ENCODE data around the gene TMEM164.

TMEM164 gene

GRCh38 chrX:110004215-110004614 lies 1.3 kb downstream of the TMEM164 start:
- peak in 1 of 2 experiments; percentile 5 for DNase-seq

GRCh38 chrX:110004731-110005369 lies 1.9 kb downstream of the TMEM164 start:
- DNase-seq = no peak

GRCh38 chrX:110006161-110006560 lies 3.2 kb downstream of the TMEM164 start:
- DNase-seq = no peak

- DNase-seq = no peak
These were observed 4.0 kb downstream of the TMEM164 start for GRCh38 chrX:110006821-110007375.

- no peak for DNase-seq
These were observed 5.2 kb downstream of the TMEM164 start for GRCh38 chrX:110008011-110008635.

GRCh38 chrX:110012818-110013485 lies 10.0 kb downstream of the TMEM164 start:
- DNase-seq = peak; percentile 32 to 43

- DNase-seq = no peak
These were observed 11.1 kb downstream of the TMEM164 start for GRCh38 chrX:110013968-110014367.

- no peak for DNase-seq
These were observed 12.1 kb downstream of the TMEM164 start for GRCh38 chrX:110015032-110015431.

GRCh38 chrX:110015915-110016314 lies 13.0 kb downstream of the TMEM164 start:
- DNase-seq = no peak

- no peak for DNase-seq
These were observed 17.6 kb downstream of the TMEM164 start for GRCh38 chrX:110020536-110020935.

GRCh38 chrX:110021258-110022022 lies 18.5 kb downstream of the TMEM164 start:
- no peak for DNase-seq

GRCh38 chrX:110022599-110023448 lies 19.9 kb downstream of the TMEM164 start:
- DNase-seq = no peak

- DNase-seq = no peak
These were observed 22.5 kb downstream of the TMEM164 start for GRCh38 chrX:110025395-110025794.

GRCh38 chrX:110026099-110026844 lies 23.4 kb downstream of the TMEM164 start:
- DNase-seq = no peak

GRCh38 chrX:110032534-110033147 lies 29.7 kb downstream of the TMEM164 start:
- no peak for DNase-seq

GRCh38 chrX:110034036-110034435 lies 31.1 kb downstream of the TMEM164 start:
- no peak for DNase-seq

GRCh38 chrX:110036162-110037033 lies 33.5 kb downstream of the TMEM164 start:
- no peak for DNase-seq

GRCh38 chrX:110037178-110037577 lies 34.3 kb downstream of the TMEM164 start:
- no peak for DNase-seq

- no peak for DNase-seq
These were observed 36.0 kb downstream of the TMEM164 start for GRCh38 chrX:110038900-110039299.

- DNase-seq = no peak
These were observed 39.1 kb downstream of the TMEM164 start for GRCh38 chrX:110041980-110042379.
